HUDEP-2 (cell line): ENCODE data around the gene METTL17.

Source experiments
- DNase-seq, 76 experiments: peaks; one replicate each; lab custom pipeline; 2025; ENCODE audit not compliant: unreplicated experiment in 76 of 76; lab: John Stamatoyannopoulos, UW

The METTL17 gene

DNA sequence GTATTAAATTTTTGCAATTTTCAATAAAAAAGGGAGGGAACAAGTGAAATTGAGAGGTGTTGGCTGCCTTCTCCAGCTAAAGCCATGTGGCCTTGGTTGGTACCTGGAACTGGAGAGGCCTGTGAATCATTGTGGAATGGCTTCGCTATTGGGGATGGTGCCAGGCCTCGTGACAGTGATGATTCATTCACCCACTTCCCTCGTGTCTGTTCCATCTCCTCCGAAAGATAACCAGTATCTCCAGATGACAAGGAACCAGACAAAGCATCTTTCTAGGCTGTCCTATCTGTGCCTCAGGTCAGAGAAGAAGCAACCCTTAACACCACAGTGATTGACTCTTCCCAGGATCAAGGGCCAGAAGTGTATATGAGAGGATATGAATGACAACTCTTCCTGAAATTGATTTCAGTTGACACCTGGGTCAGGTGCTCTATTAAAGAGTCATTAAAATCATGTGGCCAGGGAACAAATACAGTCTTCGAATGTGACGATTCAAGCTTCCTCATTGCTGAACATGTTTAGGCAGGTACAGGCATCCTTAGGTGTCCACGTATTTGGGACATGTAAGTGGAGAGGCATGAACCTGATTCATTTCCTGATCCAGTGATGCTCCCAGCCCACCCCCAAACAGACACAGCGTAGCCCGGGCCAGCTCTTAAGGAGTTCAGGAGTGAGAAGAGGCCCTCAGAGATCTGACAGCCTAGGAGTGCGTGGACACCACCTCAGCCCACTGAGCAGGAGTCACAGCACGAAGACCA is 52.1 kb downstream of the METTL17 start, which contains the start of gene RNASE7:
Gene RNASE7 (plus strand): TSS at position 687 of the 758 bp plus-strand sequence. CDS start 631 bp downstream, outside the sequence.
- DNase-seq, result peak in 53 of 76 experiments; percentile 5 to 72 (median 44)

DNA sequence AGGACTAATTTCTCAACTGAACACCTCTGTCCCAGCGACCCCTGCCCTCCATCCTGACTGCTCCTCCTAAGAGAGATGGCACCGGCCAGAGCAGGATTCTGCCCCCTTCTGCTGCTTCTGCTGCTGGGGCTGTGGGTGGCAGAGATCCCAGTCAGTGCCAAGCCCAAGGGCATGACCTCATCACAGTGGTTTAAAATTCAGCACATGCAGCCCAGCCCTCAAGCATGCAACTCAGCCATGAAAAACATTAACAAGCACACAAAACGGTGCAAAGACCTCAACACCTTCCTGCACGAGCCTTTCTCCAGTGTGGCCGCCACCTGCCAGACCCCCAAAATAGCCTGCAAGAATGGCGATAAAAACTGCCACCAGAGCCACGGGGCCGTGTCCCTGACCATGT is 53.1 kb downstream of the METTL17 start:
- peak in 10 of 76 experiments; percentile 3 to 27 (median 15) for DNase-seq

DNA sequence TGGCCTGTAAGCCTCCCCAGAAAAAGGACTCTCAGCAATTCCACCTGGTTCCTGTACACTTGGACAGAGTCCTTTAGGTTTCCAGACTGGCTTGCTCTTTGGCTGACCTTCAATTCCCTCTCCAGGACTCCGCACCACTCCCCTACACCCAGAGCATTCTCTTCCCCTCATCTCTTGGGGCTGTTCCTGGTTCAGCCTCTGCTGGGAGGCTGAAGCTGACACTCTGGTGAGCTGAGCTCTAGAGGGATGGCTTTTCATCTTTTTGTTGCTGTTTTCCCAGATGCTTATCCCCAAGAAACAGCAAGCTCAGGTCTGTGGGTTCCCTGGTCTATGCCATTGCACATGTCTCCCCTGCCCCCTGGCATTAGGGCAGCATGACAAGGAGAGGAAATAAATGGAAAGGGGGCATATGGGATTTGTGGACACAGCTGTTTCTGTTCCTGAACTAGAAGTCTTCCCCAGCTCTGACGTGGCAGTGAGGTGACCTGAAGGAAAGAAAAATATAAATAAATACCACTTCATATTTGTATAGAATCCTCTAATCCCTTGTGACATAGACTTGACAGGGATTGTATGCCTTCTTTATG is 53.7 kb downstream of the METTL17 start:
- no peak for DNase-seq

DNA sequence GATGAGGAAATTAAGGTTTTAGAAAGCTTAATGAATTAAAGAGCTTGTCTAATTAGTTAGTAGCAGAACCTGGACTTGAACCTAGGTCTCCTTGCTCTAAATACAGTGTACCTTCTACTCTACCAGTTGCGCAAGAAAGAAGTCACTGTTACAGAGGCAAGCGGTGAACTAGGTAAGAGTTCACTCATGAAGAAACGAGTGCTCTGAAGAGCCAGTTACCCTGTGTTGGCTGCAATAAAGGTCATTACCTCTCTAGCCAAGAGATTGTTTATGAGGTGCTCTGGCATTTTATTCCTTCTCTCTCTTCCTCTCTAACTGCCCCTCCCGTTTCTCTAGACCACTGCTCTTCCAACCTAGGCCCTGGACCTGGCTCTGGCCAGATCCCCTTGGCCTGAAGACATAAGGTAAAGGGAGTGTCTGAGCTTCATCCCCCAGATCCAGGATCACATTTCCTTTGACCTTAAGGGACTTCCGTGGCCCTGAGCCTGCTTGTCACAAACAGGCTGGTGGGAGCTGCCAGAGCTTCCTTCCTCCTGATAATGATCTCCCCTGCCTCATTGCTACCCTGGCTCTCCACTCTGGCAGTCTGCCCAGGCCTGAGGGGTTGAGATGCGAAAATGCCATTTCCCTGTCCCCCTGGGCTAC is 54.3 kb downstream of the METTL17 start:
- DNase-seq, result peak in 56 of 76 experiments; percentile 7 to 72 (median 38)
